ENCODE results near the gene CHMP4B.

GRCh38 chr20:33765099-33765498 is 46.0 kb upstream of the CHMP4B start:
- TF ChIP-seq CTCF (IDR thresholded peaks at IDR 0.05 in 4 of 5, conservative IDR thresholded peaks at IDR 0.05 in 1 of 5), result no peak
- TF ChIP-seq POLR2A (IDR thresholded peaks at IDR 0.05), result no peak
